Measurements from ENCODE around the gene ZKSCAN5.

- TF ChIP-seq CTCF (IDR thresholded peaks at IDR 0.05) (no peak), ZFX (IDR thresholded peaks at IDR 0.05; ENCODE audit: borderline replicate concordance) (no peak)
These were observed 34.9 kb upstream of the ZKSCAN5 start for GRCh38 chr7:99469381-99470065.

All from 22Rv1 (cell line).